Upper lobe of left lung (tissue), 6 donors: ENCODE results near the gene MAGEB1. TPM values are rescaled to one million over a fixed set of nuclear protein-coding genes. Genes with fewer than 3 reads are reported as not detected.

Source experiments
- ATAC-seq, 2 donors: fragments of 200-7000 bp; cut with Tn5 transposase; one replicate each; pipeline ENCODE4 v1.9.1; 2022; ENCODE audit warnings: mild to moderate bottlenecking in 2 of 2, moderate library complexity in 2 of 2; ENCODE audit not compliant: low FRiP score in 2 of 2
- DNase-seq, 2 donors: peaks; one replicate each; pipeline ENCODE4 v3.0.0-alpha.2; 2019 to 2020
- H3K27ac ChIP-seq, 4 donors: fragments of 200-600 bp; sonication (generic); one replicate each; pipeline ENCODE4 v1.5.1; 2016 to 2019
- H3K27me3 ChIP-seq, 4 donors: fragments of 200-600 bp; sonication (generic); one replicate each; pipeline ENCODE4 v1.5.1; 2017 to 2019
- H3K36me3 ChIP-seq, 4 donors: fragments of 200-600 bp; sonication (generic); one replicate each; pipeline ENCODE4 v1.5.1; 2016 to 2019
- H3K4me1 ChIP-seq, 4 donors: fragments of 200-600 bp; sonication (generic); one replicate each; pipeline ENCODE4 v1.5.1; 2018 to 2019
- H3K4me3 ChIP-seq, 4 donors: fragments of 200-600 bp; sonication (generic); one replicate each; pipeline ENCODE4 v1.5.1; 2017 to 2019; ENCODE audit warnings: mild to moderate bottlenecking in 2 of 4, moderate library complexity in 1 of 4
- H3K9me3 ChIP-seq, 4 donors: fragments of 200-600 bp; sonication (generic); one replicate each; pipeline ENCODE4 v1.5.1; 2018 to 2019
- EP300 ChIP-seq, 4 donors: sonication (generic); formaldehyde crosslinking; IDR thresholded peaks; one replicate each; pipeline ENCODE4 v1.5.1; 2017; ENCODE audit warnings: antibody characterized with exemption in 4 of 4, control low read depth in 2 of 4
- POLR2A ChIP-seq, 4 donors: fragments of 450-650 bp; IDR thresholded peaks; one replicate each; pipeline ENCODE4 v1.5.1; 2016 to 2017; ENCODE audit warnings: antibody characterized with exemption in 4 of 4, mild to moderate bottlenecking in 2 of 4
- POLR2AphosphoS5 ChIP-seq, 2 donors: sonication (generic); formaldehyde crosslinking; IDR thresholded peaks; one replicate each; pipeline ENCODE4 v1.5.1; 2017; ENCODE audit warnings: antibody characterized with exemption in 2 of 2
- WGBS, 2 donors: methylation state at CpG; one replicate each; pipeline ENCODE4 v1.1.5; 2017 to 2018; 5-methylcytosine and 5-hydroxymethylcytosine counted together
- total RNA-seq, 6 donors: library from RNA; depleted of rRNA in 4 of 6; stranded (reverse); fragments of >200 nt in 4 of 6; gene quantifications; one replicate each; pipeline versions ENCODE4 v1.1.0 to v1.2.1, GENCODE V29; 2016 to 2021
- TF ChIP-seq, protein P1 (sequence below), 6 experiments: fragments of 450-650 bp in 4 of 6; fragments of 200-600 bp in 2 of 6; sonication (generic) in 2 of 6; IDR thresholded peaks; one replicate each; pipeline ENCODE4 v1.5.1; 2016 to 2019; ENCODE audit warnings: antibody characterized with exemption in 6 of 6
- donor health status: DM: no; HTN: no; CAD: no; lungs with moderate emphysema.
- donor health status: DM: no; HTN: yes; CAD: no; lungs with severe emphysema.

Gene MAGEB1
- total RNA-seq, 6 donors from 2014 or later, result not detected

DNA sequence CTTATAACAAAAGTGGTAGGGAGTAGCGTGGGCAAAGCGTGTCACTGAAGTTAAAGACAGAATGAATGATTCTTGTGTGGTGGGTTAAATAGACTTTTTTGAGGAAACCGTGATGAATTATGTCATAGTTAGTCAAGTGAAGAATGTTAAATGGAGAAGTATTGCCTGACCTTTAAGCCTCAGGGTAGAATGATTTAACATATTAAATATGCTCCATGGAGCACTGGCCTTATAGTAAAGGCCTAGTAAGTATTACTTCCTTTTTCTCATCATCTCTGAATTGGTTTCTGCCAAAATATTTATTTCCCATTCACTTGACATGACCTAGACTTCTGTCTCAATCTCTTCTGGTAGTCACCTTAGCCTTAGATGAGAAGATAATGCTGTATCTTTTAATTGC lies 23.7 kb downstream of the MAGEB1 start:
- DNase-seq (no peak), ATAC-seq (no peak)
- no peak for TF ChIP-seq POLR2AphosphoS5 (IDR thresholded peaks at IDR 0.05)
- no peak for TF ChIP-seq POLR2A (IDR thresholded peaks at IDR 0.05)
- TF ChIP-seq EP300 (IDR thresholded peaks at IDR 0.05), result no peak
- TF ChIP-seq, protein P1, sequence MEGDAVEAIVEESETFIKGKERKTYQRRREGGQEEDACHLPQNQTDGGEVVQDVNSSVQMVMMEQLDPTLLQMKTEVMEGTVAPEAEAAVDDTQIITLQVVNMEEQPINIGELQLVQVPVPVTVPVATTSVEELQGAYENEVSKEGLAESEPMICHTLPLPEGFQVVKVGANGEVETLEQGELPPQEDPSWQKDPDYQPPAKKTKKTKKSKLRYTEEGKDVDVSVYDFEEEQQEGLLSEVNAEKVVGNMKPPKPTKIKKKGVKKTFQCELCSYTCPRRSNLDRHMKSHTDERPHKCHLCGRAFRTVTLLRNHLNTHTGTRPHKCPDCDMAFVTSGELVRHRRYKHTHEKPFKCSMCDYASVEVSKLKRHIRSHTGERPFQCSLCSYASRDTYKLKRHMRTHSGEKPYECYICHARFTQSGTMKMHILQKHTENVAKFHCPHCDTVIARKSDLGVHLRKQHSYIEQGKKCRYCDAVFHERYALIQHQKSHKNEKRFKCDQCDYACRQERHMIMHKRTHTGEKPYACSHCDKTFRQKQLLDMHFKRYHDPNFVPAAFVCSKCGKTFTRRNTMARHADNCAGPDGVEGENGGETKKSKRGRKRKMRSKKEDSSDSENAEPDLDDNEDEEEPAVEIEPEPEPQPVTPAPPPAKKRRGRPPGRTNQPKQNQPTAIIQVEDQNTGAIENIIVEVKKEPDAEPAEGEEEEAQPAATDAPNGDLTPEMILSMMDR (IDR thresholded peaks at IDR 0.05), result no peak

DNA sequence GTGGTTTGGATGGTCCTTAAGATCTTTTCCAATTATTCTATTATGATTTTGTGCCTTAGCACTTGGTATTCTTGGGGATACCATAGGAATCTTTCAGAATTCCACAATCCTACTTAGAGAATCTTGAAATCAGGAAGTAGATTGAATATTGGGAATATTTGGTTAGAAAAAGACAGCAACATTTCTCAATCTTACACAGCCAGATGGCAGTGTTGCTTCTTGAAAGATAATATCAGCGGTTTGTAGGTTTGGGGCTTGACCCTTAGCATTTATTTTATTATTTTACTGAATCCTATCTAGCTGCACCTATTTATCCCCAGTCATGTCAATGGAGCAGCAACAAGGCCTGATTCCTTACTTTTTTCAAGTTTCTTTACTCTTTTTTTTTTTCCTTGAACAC lies 28.6 kb downstream of the MAGEB1 start:
- TF ChIP-seq, protein P1 (IDR thresholded peaks at IDR 0.05), result no peak
- TF ChIP-seq POLR2AphosphoS5 (IDR thresholded peaks at IDR 0.05), result no peak
- no peak for TF ChIP-seq EP300 (IDR thresholded peaks at IDR 0.05)
- no peak for TF ChIP-seq POLR2A (IDR thresholded peaks at IDR 0.05)
- no peak overlapping the region for H3K27ac ChIP-seq
- H3K4me1 ChIP-seq, result no peaks in the 10 kb centered on the region
- DNase-seq, result no peak
- no peaks in the 10 kb centered on the region for H3K36me3 ChIP-seq
- no peaks in the 10 kb centered on the region for H3K9me3 ChIP-seq
- no peaks in the 10 kb centered on the region for H3K27me3 ChIP-seq
- ATAC-seq, result no peak
- no peak overlapping the region for H3K4me3 ChIP-seq
- WGBS, 2 donors, result 19 to 38% methylated on average over 1 of the region's 1 CpG

More for the DNA sequence above, 23.7 kb downstream of the MAGEB1 start:
- H3K4me1 ChIP-seq, result no peaks in the 10 kb centered on the region
- no peak overlapping the region for H3K4me3 ChIP-seq
- H3K27me3 ChIP-seq, result no peaks in the 10 kb centered on the region
- no peak overlapping the region for H3K27ac ChIP-seq
- peaks cover 0 to 5% (median 0%) of the 10 kb centered on the region in 4 donors for H3K9me3 ChIP-seq
- no peaks in the 10 kb centered on the region for H3K36me3 ChIP-seq
- 71 to 95% methylated on average over 3 of the region's 3 CpGs for WGBS, 2 donors

DNA sequence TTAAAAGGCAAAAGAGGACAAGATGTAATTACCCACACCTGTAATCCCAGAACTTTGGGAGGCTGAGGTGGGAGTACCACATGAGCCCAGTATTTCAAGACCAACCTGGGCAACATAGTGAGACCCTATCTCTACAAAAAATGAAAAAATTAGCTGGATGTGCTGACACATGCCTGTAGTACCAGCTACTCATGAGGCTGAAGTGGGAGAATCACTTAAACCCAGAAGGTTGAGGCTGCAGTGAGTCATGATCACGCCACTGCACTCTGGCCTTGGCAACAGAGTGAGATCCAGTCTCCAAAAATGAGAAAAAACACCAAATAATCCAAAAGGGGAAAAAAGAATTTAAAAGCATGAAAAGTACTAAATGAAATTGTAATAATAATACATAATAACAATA lies 31.4 kb downstream of the MAGEB1 start:
- DNase-seq (no peak), ATAC-seq (no peak)
- Histone ChIP-seq H3K36me3 (no peaks in the 10 kb centered on the region), H3K4me1 (no peaks in the 10 kb centered on the region), H3K27ac (no peak overlapping the region), H3K4me3 (no peak overlapping the region), H3K9me3 (no peaks in the 10 kb centered on the region), H3K27me3 (no peaks in the 10 kb centered on the region)
- TF ChIP-seq EP300 (IDR thresholded peaks at IDR 0.05) (no peak), POLR2A (IDR thresholded peaks at IDR 0.05) (no peak), POLR2AphosphoS5 (IDR thresholded peaks at IDR 0.05) (no peak)
- TF ChIP-seq, protein P1 (IDR thresholded peaks at IDR 0.05), result no peak
- 0 to 36% methylated on average over 1 of the region's 1 CpG for WGBS, 2 donors

DNA sequence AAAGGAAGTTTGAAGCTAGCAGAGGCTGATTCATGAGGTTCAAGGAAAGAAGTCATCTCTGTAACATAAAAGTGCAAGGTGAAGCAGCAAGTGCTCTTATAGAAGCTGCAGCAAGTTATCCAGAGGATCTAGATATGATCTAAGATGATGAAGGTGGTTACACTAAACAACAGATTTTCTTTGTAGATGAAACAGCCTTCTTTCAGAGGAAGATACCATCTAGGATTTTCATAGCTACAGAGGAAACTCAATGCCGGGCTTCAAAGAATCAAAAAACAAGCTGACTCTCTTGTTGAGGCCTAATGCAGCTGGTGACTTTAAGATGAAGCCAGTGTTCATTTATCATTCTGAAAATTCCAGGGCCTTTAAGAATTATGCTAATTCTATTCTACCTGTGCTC lies 33.5 kb downstream of the MAGEB1 start:
- ATAC-seq, result no peak
- H3K27ac ChIP-seq, result no peak overlapping the region
- no peaks in the 10 kb centered on the region for H3K27me3 ChIP-seq

DNA sequence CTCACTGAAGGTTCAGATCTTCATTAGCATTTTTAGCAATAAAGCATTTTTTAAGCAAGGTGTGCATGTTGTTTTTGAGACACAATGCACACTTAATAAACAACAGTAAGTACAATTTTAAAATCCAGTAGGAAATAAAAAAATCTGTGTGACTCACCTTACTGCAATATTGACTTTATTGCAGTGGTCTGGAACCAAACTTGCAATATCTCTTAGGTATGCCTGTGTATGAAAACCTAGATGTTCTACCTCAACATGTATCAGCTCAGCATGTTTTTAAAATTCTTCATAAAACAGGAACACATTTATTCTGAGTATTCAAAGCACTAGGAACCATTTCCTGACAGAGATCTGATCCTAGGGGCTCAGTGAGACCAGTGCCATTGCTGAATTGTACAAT lies 35.6 kb downstream of the MAGEB1 start:
- ATAC-seq, result no peak
- Histone ChIP-seq H3K4me3 (no peak overlapping the region), H3K27me3 (no peaks in the 10 kb centered on the region), H3K27ac (no peak overlapping the region), H3K4me1 (no peaks in the 10 kb centered on the region), H3K9me3 (no peaks in the 10 kb centered on the region), H3K36me3 (no peaks in the 10 kb centered on the region)
- no peak for DNase-seq
- no peak for TF ChIP-seq EP300 (IDR thresholded peaks at IDR 0.05)
- TF ChIP-seq, protein P1 (IDR thresholded peaks at IDR 0.05), result no peak
- no peak for TF ChIP-seq POLR2AphosphoS5 (IDR thresholded peaks at IDR 0.05)
- no peak for TF ChIP-seq POLR2A (IDR thresholded peaks at IDR 0.05)

More for the DNA sequence above, 33.5 kb downstream of the MAGEB1 start:
- 78 to 87% methylated on average over 1 of the region's 1 CpG for WGBS, 2 donors
- H3K4me3 ChIP-seq, result no peak overlapping the region
- no peak for DNase-seq
- no peaks in the 10 kb centered on the region for H3K36me3 ChIP-seq
- TF ChIP-seq EP300 (IDR thresholded peaks at IDR 0.05) (no peak), POLR2AphosphoS5 (IDR thresholded peaks at IDR 0.05) (no peak)
- H3K4me1 ChIP-seq, result no peaks in the 10 kb centered on the region
- no peaks in the 10 kb centered on the region for H3K9me3 ChIP-seq
